BLaER1 (cell line): ENCODE measurements around the gene RIPOR2.

ENCODE experiments used
- H3K27ac ChIP-seq: shearing (Covaris generic); formaldehyde crosslinking; 2 replicates; pipeline ENCODE4 v1.8.1; 2022
- H3K27me3 ChIP-seq: shearing (Covaris generic); formaldehyde crosslinking; 2 replicates; pipeline ENCODE4 v1.8.1; 2022
- H3K36me3 ChIP-seq: shearing (Covaris generic); formaldehyde crosslinking; 2 replicates; pipeline ENCODE4 v1.8.1; 2022
- H3K4me1 ChIP-seq: shearing (Covaris generic); formaldehyde crosslinking; 2 replicates; pipeline ENCODE4 v1.8.1; 2022
- H3K4me2 ChIP-seq: shearing (Covaris generic); formaldehyde crosslinking; 2 replicates; pipeline ENCODE4 v1.8.1; 2022
- H3K4me3 ChIP-seq: shearing (Covaris generic); formaldehyde crosslinking; 2 replicates; pipeline ENCODE4 v1.8.1; 2022
- H3K9ac ChIP-seq: shearing (Covaris generic); formaldehyde crosslinking; 2 replicates; pipeline ENCODE4 v1.8.1; 2022
- H3K9me3 ChIP-seq: shearing (Covaris generic); formaldehyde crosslinking; 2 replicates; pipeline ENCODE4 v1.8.1; 2022
- H4K20me1 ChIP-seq: shearing (Covaris generic); formaldehyde crosslinking; 2 replicates; pipeline ENCODE4 v1.8.1; 2022
- Cebpa-rat ChIP-seq: shearing (Covaris generic); IDR thresholded peaks from 2 replicates; pipeline ENCODE4 v1.8.1; 2022

The RIPOR2 gene

GRCh38 chr6:24844061-24844460, 91.7 kb downstream of the RIPOR2 start:
- no peak overlapping the region for H3K4me3 ChIP-seq

GRCh38 chr6:24840187-24840586, 95.6 kb downstream of the RIPOR2 start:
- Histone ChIP-seq H3K36me3 (peaks cover 54% of the 10 kb centered on the region), H3K4me3 (no peak overlapping the region), H3K4me1 (no peaks in the 10 kb centered on the region), H3K27ac (no peak overlapping the region), H3K4me2 (no peak overlapping the region), H3K27me3 (no peaks in the 10 kb centered on the region), H3K9ac (no peak overlapping the region), H4K20me1 (no peaks in the 10 kb centered on the region), H3K9me3 (no peaks in the 10 kb centered on the region)
- TF ChIP-seq Cebpa-rat, result no peak

More at GRCh38 chr6:24844061-24844460, 91.7 kb downstream of the RIPOR2 start:
- Histone ChIP-seq H3K9ac (no peak overlapping the region), H3K36me3 (peaks cover 81% of the 10 kb centered on the region), H3K27me3 (no peaks in the 10 kb centered on the region), H3K27ac (no peak overlapping the region), H3K4me2 (no peak overlapping the region), H3K4me1 (no peaks in the 10 kb centered on the region), H4K20me1 (no peaks in the 10 kb centered on the region), H3K9me3 (no peaks in the 10 kb centered on the region)
- no peak for TF ChIP-seq Cebpa-rat

DNA sequence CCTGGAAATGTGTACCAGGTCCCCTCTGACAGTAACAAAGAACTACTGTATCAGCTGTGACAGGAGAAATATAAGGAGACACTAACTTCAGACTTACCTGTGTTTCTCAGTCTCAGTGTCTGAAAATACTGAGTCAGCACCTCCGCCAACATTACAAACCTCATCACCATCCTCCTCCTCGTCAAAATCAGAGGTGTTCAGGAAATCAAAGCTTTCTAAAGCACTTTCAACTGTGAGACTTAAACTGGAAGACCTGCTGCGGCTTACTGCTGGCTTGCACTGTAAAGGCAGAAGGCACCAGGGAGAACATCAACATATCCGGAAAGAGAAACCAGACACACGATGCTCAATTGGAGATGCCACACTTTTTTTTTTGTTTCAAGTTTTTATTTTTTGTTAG, 96.8 kb downstream of the RIPOR2 start:
- Histone ChIP-seq H3K27ac (no peak overlapping the region), H3K9ac (no peak overlapping the region), H3K4me2 (no peak overlapping the region), H3K27me3 (no peaks in the 10 kb centered on the region), H3K4me1 (no peaks in the 10 kb centered on the region), H3K9me3 (peaks cover 8% of the 10 kb centered on the region), H4K20me1 (no peaks in the 10 kb centered on the region), H3K36me3 (peaks cover 60% of the 10 kb centered on the region), H3K4me3 (no peak overlapping the region)
- TF ChIP-seq Cebpa-rat, result no peak

DNA sequence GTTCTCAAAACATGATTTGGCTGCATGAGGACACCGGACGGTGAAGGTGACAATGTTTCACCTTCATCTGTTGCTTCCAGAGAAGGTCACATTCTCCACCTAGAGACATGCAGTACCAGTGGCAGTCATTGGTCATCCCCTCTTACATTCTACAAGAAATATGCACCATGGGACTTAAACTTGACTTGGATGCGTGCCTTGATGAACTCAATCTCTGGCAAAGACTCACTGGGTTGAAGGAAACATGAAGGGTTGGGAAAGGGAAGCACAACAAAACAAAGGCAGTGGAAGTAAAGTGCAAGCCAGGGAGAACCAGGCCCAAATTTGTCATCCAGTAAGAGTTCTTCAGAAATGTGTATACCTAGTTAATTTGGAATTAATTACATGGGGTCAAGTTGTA, 97.7 kb downstream of the RIPOR2 start:
- no peaks in the 10 kb centered on the region for H3K4me1 ChIP-seq
- H4K20me1 ChIP-seq, result no peaks in the 10 kb centered on the region
- peaks cover 9% of the 10 kb centered on the region for H3K9me3 ChIP-seq
- TF ChIP-seq Cebpa-rat, result no peak
- no peak overlapping the region for H3K4me3 ChIP-seq
- peaks cover 60% of the 10 kb centered on the region for H3K36me3 ChIP-seq
- H3K27ac ChIP-seq, result no peak overlapping the region
- H3K9ac ChIP-seq, result no peak overlapping the region
- H3K27me3 ChIP-seq, result no peaks in the 10 kb centered on the region
- no peak overlapping the region for H3K4me2 ChIP-seq

DNA sequence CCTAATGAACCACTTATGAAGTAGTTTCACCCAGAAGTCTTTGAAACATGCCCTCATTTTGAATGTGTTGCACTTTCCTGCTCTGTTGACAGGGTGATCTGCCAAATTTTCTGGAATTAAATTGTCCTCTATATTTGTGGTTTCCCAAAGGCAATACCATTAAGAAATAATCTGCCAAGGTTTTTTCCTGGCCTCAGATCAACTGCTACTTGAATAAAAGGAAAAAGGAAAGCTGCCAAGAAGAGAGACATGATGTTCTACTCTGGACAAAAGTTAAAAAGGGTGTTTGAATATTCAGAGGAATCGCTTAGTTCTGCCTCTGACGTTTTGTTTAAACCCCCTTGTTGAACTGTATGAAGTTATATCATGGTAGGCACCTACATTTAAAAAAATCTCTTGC, 99.7 kb downstream of the RIPOR2 start:
- no peaks in the 10 kb centered on the region for H4K20me1 ChIP-seq

GRCh38 chr6:24833711-24834386, 101.9 kb downstream of the RIPOR2 start:
- Histone ChIP-seq H3K27me3 (no peaks in the 10 kb centered on the region), H3K27ac (no peak overlapping the region), H3K36me3 (peaks cover 58% of the 10 kb centered on the region), H3K9me3 (peaks cover 9% of the 10 kb centered on the region), H3K4me2 (no peak overlapping the region), H3K9ac (no peak overlapping the region), H3K4me3 (no peak overlapping the region), H3K4me1 (no peaks in the 10 kb centered on the region), H4K20me1 (no peaks in the 10 kb centered on the region)
- no peak for TF ChIP-seq Cebpa-rat

More for the DNA sequence above, 99.7 kb downstream of the RIPOR2 start:
- Histone ChIP-seq H3K4me2 (no peak overlapping the region), H3K9me3 (peaks cover 9% of the 10 kb centered on the region), H3K36me3 (peaks cover 58% of the 10 kb centered on the region), H3K27me3 (no peaks in the 10 kb centered on the region), H3K4me1 (no peaks in the 10 kb centered on the region), H3K27ac (no peak overlapping the region), H3K9ac (no peak overlapping the region), H3K4me3 (no peak overlapping the region)
- no peak for TF ChIP-seq Cebpa-rat

DNA sequence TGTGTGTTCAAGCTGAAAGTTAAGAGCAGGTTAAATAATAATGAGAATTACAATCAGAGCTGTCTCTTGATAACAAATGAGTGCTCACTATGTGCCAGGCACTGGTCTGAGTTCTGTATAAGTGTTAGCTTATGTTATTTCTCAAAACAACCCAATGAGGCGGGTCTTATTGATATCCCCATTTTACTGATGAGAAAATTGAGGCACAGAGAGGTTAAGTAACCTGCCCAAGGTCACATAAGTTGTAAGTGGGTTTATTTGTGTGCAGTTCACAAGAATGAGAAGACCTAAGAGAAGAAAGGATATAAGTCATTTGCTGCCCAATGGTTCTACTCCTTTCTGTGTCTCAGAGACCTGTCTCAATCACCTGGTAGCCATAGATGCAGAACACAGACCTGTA, 103.0 kb downstream of the RIPOR2 start:
- H3K9me3 ChIP-seq, result peaks cover 9% of the 10 kb centered on the region
- H3K27me3 ChIP-seq, result no peaks in the 10 kb centered on the region
- H3K4me3 ChIP-seq, result no peak overlapping the region
- no peak overlapping the region for H3K9ac ChIP-seq
- H3K36me3 ChIP-seq, result peaks cover 58% of the 10 kb centered on the region
- no peak overlapping the region for H3K4me2 ChIP-seq
- H3K27ac ChIP-seq, result no peak overlapping the region
- no peaks in the 10 kb centered on the region for H3K4me1 ChIP-seq
- TF ChIP-seq Cebpa-rat, result no peak
- no peaks in the 10 kb centered on the region for H4K20me1 ChIP-seq

DNA sequence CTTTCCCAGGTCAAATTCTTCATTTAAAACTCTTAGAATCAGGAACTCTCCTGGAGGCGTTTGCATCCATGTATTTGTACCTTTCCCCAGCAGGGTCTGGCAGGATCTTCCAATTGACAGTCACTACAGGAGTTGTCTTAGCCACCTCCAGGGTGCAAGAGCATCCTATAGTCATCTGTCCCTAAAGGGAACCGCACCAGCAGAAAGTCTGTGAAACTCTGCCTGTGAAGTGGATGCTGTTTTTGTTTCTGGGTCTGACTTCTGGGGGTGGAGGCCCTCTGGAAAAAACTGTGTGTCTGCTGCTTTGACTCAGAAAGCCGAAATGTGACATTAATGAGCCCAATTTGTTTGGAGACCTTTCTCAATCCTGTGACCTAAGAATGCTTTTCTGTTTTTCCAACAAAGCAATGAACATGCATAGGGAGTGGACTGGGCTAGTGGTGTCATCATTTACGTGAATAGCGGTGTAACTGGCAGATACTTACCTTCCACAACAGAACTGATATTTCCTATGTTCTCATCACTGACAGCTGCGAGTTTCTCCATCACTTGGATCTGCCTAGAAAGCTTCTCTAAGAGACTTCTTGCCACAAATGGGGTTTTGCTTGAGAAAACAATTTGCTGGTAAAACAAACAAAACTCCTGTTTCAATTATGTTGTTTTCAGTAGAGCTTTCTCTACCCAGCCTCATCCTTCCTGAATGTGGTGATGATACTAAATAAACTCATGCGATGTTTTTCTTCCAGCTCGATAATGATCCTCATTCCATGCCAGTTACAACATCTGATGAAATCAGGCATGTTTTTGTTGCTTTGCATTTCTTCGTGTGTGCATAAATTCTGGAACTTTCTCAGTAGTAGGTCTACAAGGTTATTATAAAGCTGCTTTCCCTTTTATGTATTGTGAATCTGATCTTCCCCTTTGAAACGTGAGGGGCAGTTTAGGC, 103.7 kb downstream of the RIPOR2 start:
- TF ChIP-seq Cebpa-rat, result no peak
- no peaks in the 10 kb centered on the region for H3K4me1 ChIP-seq
- no peak overlapping the region for H3K4me3 ChIP-seq
- no peaks in the 10 kb centered on the region for H4K20me1 ChIP-seq
- peaks cover 65% of the 10 kb centered on the region for H3K36me3 ChIP-seq
- H3K27me3 ChIP-seq, result no peaks in the 10 kb centered on the region
- no peak overlapping the region for H3K9ac ChIP-seq
- H3K9me3 ChIP-seq, result peaks cover 9% of the 10 kb centered on the region
- no peak overlapping the region for H3K4me2 ChIP-seq
- H3K27ac ChIP-seq, result no peak overlapping the region

GRCh38 chr6:24829657-24830056, 106.1 kb downstream of the RIPOR2 start:
- H3K4me1 ChIP-seq, result no peaks in the 10 kb centered on the region
- H3K4me3 ChIP-seq, result no peak overlapping the region
- H3K27ac ChIP-seq, result no peak overlapping the region
- no peaks in the 10 kb centered on the region for H3K27me3 ChIP-seq
- H3K4me2 ChIP-seq, result no peak overlapping the region
- H4K20me1 ChIP-seq, result no peaks in the 10 kb centered on the region
- TF ChIP-seq Cebpa-rat, result no peak
- no peak overlapping the region for H3K9ac ChIP-seq
- peaks cover 63% of the 10 kb centered on the region for H3K36me3 ChIP-seq
- peaks cover 7% of the 10 kb centered on the region for H3K9me3 ChIP-seq

DNA sequence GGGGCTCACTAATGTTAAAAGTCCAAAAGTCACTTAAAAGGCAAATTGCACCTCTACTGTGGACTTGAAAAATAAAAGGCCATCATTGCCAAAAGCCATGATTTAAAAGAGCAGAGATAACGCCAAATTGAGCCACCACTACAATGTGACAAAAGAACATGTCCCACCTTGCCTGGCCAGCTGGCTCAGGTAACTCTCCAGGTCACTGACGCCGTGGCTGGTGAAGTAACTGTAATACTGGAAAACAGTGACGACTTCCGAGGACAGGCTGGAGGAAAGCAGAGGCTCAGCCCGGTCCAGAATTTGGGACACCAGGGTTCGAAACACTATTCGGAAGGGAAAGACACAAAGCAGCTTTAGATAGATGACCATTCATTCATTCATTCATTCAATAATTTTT, 107.8 kb downstream of the RIPOR2 start:
- no peak overlapping the region for H3K4me3 ChIP-seq
- no peak overlapping the region for H3K9ac ChIP-seq
- H3K4me1 ChIP-seq, result no peaks in the 10 kb centered on the region
- no peak overlapping the region for H3K4me2 ChIP-seq
- TF ChIP-seq Cebpa-rat, result no peak
- no peaks in the 10 kb centered on the region for H3K27me3 ChIP-seq
- H3K27ac ChIP-seq, result no peak overlapping the region
- H4K20me1 ChIP-seq, result no peaks in the 10 kb centered on the region
- H3K36me3 ChIP-seq, result peaks cover 66% of the 10 kb centered on the region
- H3K9me3 ChIP-seq, result no peaks in the 10 kb centered on the region
